ENCODE results near the gene SLBP. TPM values are rescaled to one million over a fixed set of nuclear protein-coding genes. Genes with fewer than 3 reads are reported as not detected.

Gene SLBP
- total and polyA plus RNA-seq, 10 of the 15 experiments (the other 5 are each of a cell fraction or from before 2014, with no cell fraction given), result 94.4 to 278 (median 158) TPM

GRCh38 chr4:1753697-1754311 lies 41.7 kb upstream of the SLBP start:
- Histone ChIP-seq H3K9me3 (replicated peaks; ENCODE audit: control insufficient read depth, insufficient read depth, low read length) (no peaks in the 10 kb centered on the region), H3K9ac (ENCODE audit: control insufficient read depth, insufficient read depth, low read length) (no peak overlapping the region), H3K36me3 (ENCODE audit: control insufficient read depth in 2 of 2, insufficient read depth in 2 of 2, low read length in 1 of 2) (no peaks in the 10 kb centered on the region), H4K20me1 (ENCODE audit: control insufficient read depth, insufficient read depth) (no peaks in the 10 kb centered on the region), H3K79me2 (ENCODE audit: control insufficient read depth, insufficient read depth, low read length) (no peaks in the 10 kb centered on the region), H3K4me1 (ENCODE audit: control insufficient read depth, insufficient read depth, low read length) (no peaks in the 10 kb centered on the region), H3K27me3 (replicated peaks in 1 of 2; ENCODE audit: control insufficient read depth in 2 of 2, insufficient read depth in 2 of 2, low read length in 1 of 2) (no peaks in the 10 kb centered on the region), H3K27ac (ENCODE audit: control insufficient read depth, insufficient read depth) (no peak overlapping the region), H2AFZ (ENCODE audit: control insufficient read depth, low read depth, low read length) (no peak overlapping the region), H3K4me2 (ENCODE audit: control insufficient read depth, insufficient read depth) (no peak overlapping the region), H3K4me3 (no peak overlapping the region)
- POLR2A ChIA-PET, result no interaction called here
- intact Hi-C loops (cut with micrococcal nuclease; ENCODE audit: unreplicated experiment) (no loop called here), in situ Hi-C loops (cut with MboI) (no loop called here)
- 68% methylated on average over 13 of the region's 15 CpGs for WGBS (ENCODE audit: insufficient coverage, insufficient replicate concordance, low lambda C conversion rate, missing lambda C conversion rate)
- no peak for FAIRE-seq
- ATAC-seq, result no peak
- SMC1A ChIA-PET (ENCODE audit: uncharacterized antibody, unreplicated experiment), result no interaction called here
- CTCF ChIA-PET, result interaction anchor here (1.0 kb wide), 1 partner anchor 471 kb away, joined by 3 read pairs; no protein-coding TSS in a partner anchor
- RAD21 ChIA-PET (ENCODE audit: unreplicated experiment), result no interaction called here
- BruUV-seq (replicated peaks), result no TSS peak
- no peak for DNase-seq (ENCODE audit: low read depth, low spot score)
- TF ChIP-seq NR2F1 (conservative IDR thresholded peaks at IDR 0.05) (no peak), ATF3 (IDR thresholded peaks at IDR 0.05; ENCODE audit: borderline replicate concordance, extremely low read depth, low read depth, low read length) (no peak), RELA (IDR thresholded peaks at IDR 0.05; ENCODE audit: borderline replicate concordance, partially characterized antibody) (no peak), MYC (IDR thresholded peaks at IDR 0.05; ENCODE audit: insufficient read depth, insufficient read length, insufficient replicate concordance, low read length, severe bottlenecking) (no peak), PAX8 (IDR thresholded peaks at IDR 0.05) (no peak), BCL11A (IDR thresholded peaks at IDR 0.05; ENCODE audit: low read depth, low read length) (no peak), IRF5 (IDR thresholded peaks at IDR 0.05; ENCODE audit: borderline replicate concordance) (no peak), FOXK2 (IDR thresholded peaks at IDR 0.05) (no peak), CTCF (IDR thresholded peaks at IDR 0.05 in 2 of 3, conservative IDR thresholded peaks at IDR 0.05 in 1 of 3; ENCODE audit: control insufficient read depth in 2 of 3, extremely low read depth in 1 of 3, insufficient read depth in 1 of 3, low read depth in 3 of 3, low read length in 3 of 3) (no peak), SMC3 (IDR thresholded peaks at IDR 0.05; ENCODE audit: borderline replicate concordance, low read length) (no peak), MTA3 (IDR thresholded peaks at IDR 0.05; ENCODE audit: borderline replicate concordance, low read length) (no peak)
- TF ChIP-seq, protein P1, sequence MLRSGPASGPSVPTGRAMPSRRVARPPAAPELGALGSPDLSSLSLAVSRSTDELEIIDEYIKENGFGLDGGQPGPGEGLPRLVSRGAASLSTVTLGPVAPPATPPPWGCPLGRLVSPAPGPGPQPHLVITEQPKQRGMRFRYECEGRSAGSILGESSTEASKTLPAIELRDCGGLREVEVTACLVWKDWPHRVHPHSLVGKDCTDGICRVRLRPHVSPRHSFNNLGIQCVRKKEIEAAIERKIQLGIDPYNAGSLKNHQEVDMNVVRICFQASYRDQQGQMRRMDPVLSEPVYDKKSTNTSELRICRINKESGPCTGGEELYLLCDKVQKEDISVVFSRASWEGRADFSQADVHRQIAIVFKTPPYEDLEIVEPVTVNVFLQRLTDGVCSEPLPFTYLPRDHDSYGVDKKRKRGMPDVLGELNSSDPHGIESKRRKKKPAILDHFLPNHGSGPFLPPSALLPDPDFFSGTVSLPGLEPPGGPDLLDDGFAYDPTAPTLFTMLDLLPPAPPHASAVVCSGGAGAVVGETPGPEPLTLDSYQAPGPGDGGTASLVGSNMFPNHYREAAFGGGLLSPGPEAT (IDR thresholded peaks at IDR 0.05; ENCODE audit: low read depth), result no peak

Data from GM12878 (cell line).